ENCODE results near the gene KCNIP4.

DNA sequence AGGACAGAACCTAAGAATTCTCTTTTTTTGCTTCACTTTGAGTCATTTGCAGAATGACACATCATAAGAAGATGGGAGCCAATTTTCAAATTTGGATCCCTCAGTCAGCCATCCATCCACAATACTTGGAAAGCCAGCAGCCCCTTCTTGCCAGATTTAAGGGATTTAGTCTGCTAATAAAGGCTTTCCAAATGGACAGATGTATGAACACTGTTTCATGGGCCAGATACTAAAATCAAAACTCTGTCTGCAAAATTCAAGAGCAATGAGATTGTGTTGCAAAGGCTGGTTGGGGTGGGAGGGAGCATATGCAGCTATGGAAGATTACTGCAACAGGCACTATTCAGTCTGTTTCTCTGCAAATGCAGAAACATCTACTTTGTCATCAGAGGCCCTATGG is 37.7 kb upstream of the KCNIP4 start:
- TF ChIP-seq DMBX1 (CRISPR knock-in tag; IDR thresholded peaks at IDR 0.05; ENCODE audit: borderline replicate concordance) (no peak), ZNF282 (CRISPR knock-in tag; IDR thresholded peaks at IDR 0.05) (no peak), HMG20A (CRISPR knock-in tag; conservative IDR thresholded peaks at IDR 0.05) (no peak), FOXA1 (IDR thresholded peaks at IDR 0.05; ENCODE audit: borderline replicate concordance) (no peak), ZBED1 (IDR thresholded peaks at IDR 0.05) (no peak), POLR2AphosphoS2 (IDR thresholded peaks at IDR 0.05; ENCODE audit: low read length) (no peak), SMAD2 (IDR thresholded peaks at IDR 0.05; ENCODE audit: low read depth, low read length) (no peak), POLR2A (conservative IDR thresholded peaks at IDR 0.05) (no peak)
- TF ChIP-seq, protein P1, sequence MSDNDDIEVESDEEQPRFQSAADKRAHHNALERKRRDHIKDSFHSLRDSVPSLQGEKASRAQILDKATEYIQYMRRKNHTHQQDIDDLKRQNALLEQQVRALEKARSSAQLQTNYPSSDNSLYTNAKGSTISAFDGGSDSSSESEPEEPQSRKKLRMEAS (CRISPR knock-in tag; IDR thresholded peaks at IDR 0.05) = no peak
- TF ChIP-seq, protein P2, sequence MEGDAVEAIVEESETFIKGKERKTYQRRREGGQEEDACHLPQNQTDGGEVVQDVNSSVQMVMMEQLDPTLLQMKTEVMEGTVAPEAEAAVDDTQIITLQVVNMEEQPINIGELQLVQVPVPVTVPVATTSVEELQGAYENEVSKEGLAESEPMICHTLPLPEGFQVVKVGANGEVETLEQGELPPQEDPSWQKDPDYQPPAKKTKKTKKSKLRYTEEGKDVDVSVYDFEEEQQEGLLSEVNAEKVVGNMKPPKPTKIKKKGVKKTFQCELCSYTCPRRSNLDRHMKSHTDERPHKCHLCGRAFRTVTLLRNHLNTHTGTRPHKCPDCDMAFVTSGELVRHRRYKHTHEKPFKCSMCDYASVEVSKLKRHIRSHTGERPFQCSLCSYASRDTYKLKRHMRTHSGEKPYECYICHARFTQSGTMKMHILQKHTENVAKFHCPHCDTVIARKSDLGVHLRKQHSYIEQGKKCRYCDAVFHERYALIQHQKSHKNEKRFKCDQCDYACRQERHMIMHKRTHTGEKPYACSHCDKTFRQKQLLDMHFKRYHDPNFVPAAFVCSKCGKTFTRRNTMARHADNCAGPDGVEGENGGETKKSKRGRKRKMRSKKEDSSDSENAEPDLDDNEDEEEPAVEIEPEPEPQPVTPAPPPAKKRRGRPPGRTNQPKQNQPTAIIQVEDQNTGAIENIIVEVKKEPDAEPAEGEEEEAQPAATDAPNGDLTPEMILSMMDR (IDR thresholded peaks at IDR 0.05 in 2 of 3, conservative IDR thresholded peaks at IDR 0.05 in 1 of 3; ENCODE audit: insufficient read depth in 2 of 3, low read depth in 1 of 3, low read length in 3 of 3) = no peak
